B cell (primary cell): ENCODE data around the gene FAM3B. TPM values are rescaled to one million over a fixed set of nuclear protein-coding genes. Genes with fewer than 3 reads are reported as not detected.

Experiments
- ATAC-seq: fragments of 200-7000 bp; cut with Tn5 transposase; one replicate; pipeline ENCODE4 v1.10.0; 2021; ENCODE audit warnings: low read depth, mild to moderate bottlenecking, moderate number of reproducible peaks, moderate library complexity
- CTCF ChIA-PET: fragments of 350-600 bp; sonication (Branson Sonifier 250); formaldehyde crosslinking; loops from one replicate; lab custom pipeline; 2021; ENCODE audit warnings: antibody characterized with exemption, inconsistent platforms; lab: Charles Lee
- POLR2A ChIA-PET: fragments of 350-600 bp; sonication (Branson Sonifier 250); formaldehyde crosslinking; loops from one replicate; lab custom pipeline; 2021; ENCODE audit warnings: antibody characterized with exemption; lab: Charles Lee
- DNase-seq: peaks from one replicate; pipeline ENCODE4 v3.0.0; 2013
- H2AFZ ChIP-seq: 2 replicates; pipeline ENCODE4 v1.6.1; 2012; ENCODE audit warnings: mild to moderate bottlenecking, low read depth, low read length; ENCODE audit not compliant: insufficient read depth, poor library complexity, severe bottlenecking
- H3K27ac ChIP-seq, 2 donors: 1 replicate in 1 of 2; 2 replicates in 1 of 2; pipeline ENCODE4 v1.5.1; 2012 to 2013; ENCODE audit warnings: low read length in 2 of 2, mild to moderate bottlenecking in 2 of 2, moderate library complexity in 1 of 2
- H3K27me3 ChIP-seq, 4 experiments: fragments of 200-600 bp in 1 of 4; sonication (generic) in 1 of 4; replicated peaks in 1 of 4; 1 replicate in 2 of 4; 2 replicates in 2 of 4; pipeline versions ENCODE4 v1.6.1 to v1.7.0; 2013 to 2016; ENCODE audit warnings: low read length in 3 of 4, mild to moderate bottlenecking in 2 of 4, mixed read lengths in 1 of 4, moderate library complexity in 1 of 4; ENCODE audit not compliant: insufficient read depth in 4 of 4, control insufficient read depth in 3 of 4; ENCODE audit errors: control extremely low read depth in 1 of 4
- H3K36me3 ChIP-seq, 2 experiments: replicated peaks in 1 of 2; 1 replicate in 1 of 2; 2 replicates in 1 of 2; pipeline versions ENCODE4 v1.6.1 to v1.7.1; 2013; ENCODE audit warnings: low read length in 1 of 2; ENCODE audit not compliant: insufficient read depth in 2 of 2, control insufficient read depth in 1 of 2; ENCODE audit errors: control extremely low read depth in 1 of 2, extremely low read depth in 1 of 2
- H3K4me1 ChIP-seq, 2 donors: fragments of 200-600 bp in 1 of 2; sonication (generic) in 1 of 2; 1 replicate in 1 of 2; 2 replicates in 1 of 2; pipeline versions ENCODE4 v1.5.1 to v1.6.1; 2013 to 2017; ENCODE audit warnings: low read length in 2 of 2; ENCODE audit not compliant: control insufficient read depth in 2 of 2, insufficient read depth in 2 of 2
- H3K4me2 ChIP-seq: replicated peaks from 2 replicates; pipeline ENCODE3; 2012; ENCODE audit warnings: mild to moderate bottlenecking, low read depth, low read length; ENCODE audit not compliant: poor library complexity, severe bottlenecking
- H3K4me3 ChIP-seq, 5 experiments: fragments of 200-600 bp in 1 of 5; sonication (generic) in 1 of 5; 1 replicate in 3 of 5; 2 replicates in 2 of 5; pipeline versions ENCODE4 v1.5.1 to v1.7.0; 2011 to 2016; ENCODE audit warnings: low read length in 4 of 5, mild to moderate bottlenecking in 4 of 5, low read depth in 2 of 5, control low read depth in 1 of 5, moderate library complexity in 1 of 5; ENCODE audit not compliant: insufficient read depth in 1 of 5; ENCODE audit errors: control extremely low read depth in 1 of 5, extremely low read depth in 1 of 5
- H3K79me2 ChIP-seq: fragments of 200-600 bp; sonication (generic); one replicate; pipeline ENCODE4 v1.6.0; 2016; ENCODE audit warnings: low read length; ENCODE audit not compliant: control insufficient read depth, insufficient read depth
- H3K9ac ChIP-seq: fragments of 200-600 bp; sonication (generic); 2 replicates; pipeline ENCODE4 v1.6.1; 2017; ENCODE audit warnings: mild to moderate bottlenecking, low read length, moderate library complexity
- H3K9me3 ChIP-seq, 3 donors: one replicate each; pipeline versions ENCODE4 v1.6.1 to v1.7.1; 2013; ENCODE audit warnings: low read length in 2 of 3; ENCODE audit not compliant: control insufficient read depth in 2 of 3, insufficient read depth in 1 of 3; ENCODE audit errors: control extremely low read depth in 1 of 3
- H4K20me1 ChIP-seq: 2 replicates; pipeline ENCODE4 v1.6.0; 2012; ENCODE audit warnings: mild to moderate bottlenecking, low read length; ENCODE audit not compliant: insufficient read depth, control insufficient read depth, poor library complexity, severe bottlenecking
- H3K27ac Mint-ChIP-seq: one replicate; pipeline ENCODE4 v1.8.0; 2021; ENCODE audit warnings: mixed read lengths
- H3K27me3 Mint-ChIP-seq: one replicate; pipeline ENCODE4 v1.8.0; 2021; ENCODE audit warnings: mixed read lengths
- H3K4me1 Mint-ChIP-seq: one replicate; pipeline ENCODE4 v1.8.0; 2021; ENCODE audit warnings: mixed read lengths
- H3K4me3 Mint-ChIP-seq: one replicate; pipeline ENCODE4 v1.8.0; 2021; ENCODE audit warnings: mixed read lengths
- H3K9me3 Mint-ChIP-seq: one replicate; pipeline ENCODE4 v1.8.0; 2022; ENCODE audit warnings: mixed read lengths; ENCODE audit not compliant: insufficient read depth
- CTCF ChIP-seq: fragments of 200-600 bp; IDR thresholded peaks from one replicate; pipeline ENCODE4 v1.8.0; 2022; ENCODE audit warnings: antibody characterized with exemption, mild to moderate bottlenecking
- EZH2 ChIP-seq: IDR thresholded peaks from 2 replicates; pipeline ENCODE4 v1.6.1; 2012; ENCODE audit warnings: borderline replicate concordance, low read depth, mild to moderate bottlenecking, moderate library complexity, low read length; ENCODE audit not compliant: insufficient read depth, poor library complexity, severe bottlenecking
- WGBS: methylation state at CpG from one replicate; pipeline ENCODE4 v1.1.5; 2013; ENCODE audit warnings: missing lambda C conversion rate; ENCODE audit not compliant: insufficient coverage; 5-methylcytosine and 5-hydroxymethylcytosine counted together
- intact Hi-C: fragments of 100-400 bp; cut with micrococcal nuclease; formaldehyde crosslinking; loops from one replicate; pipeline ENCODE4 v1.10.0; 2022
- polyA plus RNA-seq: library from polyadenylated mRNA; depleted of rRNA; stranded (reverse); fragments of >200 nt; gene quantifications from 2 replicates; pipeline ENCODE4 v1.2.3, GENCODE V29; 2012
- total RNA-seq, 2 donors: library from RNA; stranded (reverse); fragments of 120-200 nt in 1 of 2; gene quantifications; 1 replicate in 1 of 2; 2 replicates in 1 of 2; pipeline versions ENCODE4 v1.2.3 to v1.2.4, GENCODE V29; 2013 to 2022

The FAM3B gene
- total and polyA plus RNA-seq, 2 donors (not counting 1 experiment from before 2014, with no cell fraction given): 0.09 TPM; not detected in 1

GRCh38 chr21:41387042-41387819 lies 70.6 kb downstream of the FAM3B start:
- Histone ChIP-seq H3K4me1 (no peaks in the 10 kb centered on the region), H3K4me3 (no peak overlapping the region), H3K9ac (no peak overlapping the region), H3K27ac (no peak overlapping the region), H3K36me3 (peaks cover 0 to 46% of the 10 kb centered on the region in 2 experiments), H2AFZ (no peak overlapping the region), H3K27me3 (no peaks in the 10 kb centered on the region), H4K20me1 (no peaks in the 10 kb centered on the region), H3K79me2 (no peaks in the 10 kb centered on the region), H3K9me3 (no peaks in the 10 kb centered on the region), H3K4me2 (no peak overlapping the region)
- Mint-ChIP-seq H3K27ac (no peak overlapping the region), H3K4me3 (no peak overlapping the region), H3K27me3 (no peaks in the 10 kb centered on the region), H3K9me3 (no peaks in the 10 kb centered on the region), H3K4me1 (no peaks in the 10 kb centered on the region)
- DNase-seq: no peak
- no peak for ATAC-seq
- 95% methylated on average over 13 of the region's 14 CpGs for WGBS
- ChIA-PET CTCF (no interaction called here), POLR2A (no interaction called here)
- TF ChIP-seq CTCF (no peak), EZH2 (no peak)
- intact Hi-C loops: no loop called here

- Histone ChIP-seq H3K79me2 (no peaks in the 10 kb centered on the region), H3K9ac (no peak overlapping the region), H3K4me3 (no peak overlapping the region), H2AFZ (no peak overlapping the region), H3K27me3 (no peaks in the 10 kb centered on the region), H3K27ac (no peak overlapping the region), H3K4me2 (no peak overlapping the region), H3K9me3 (no peaks in the 10 kb centered on the region), H3K4me1 (no peaks in the 10 kb centered on the region), H3K36me3 (peaks cover 0 to 42% of the 10 kb centered on the region in 2 experiments), H4K20me1 (no peaks in the 10 kb centered on the region)
- no peak overlapping the region for H3K4me3 Mint-ChIP-seq
- no peak for ATAC-seq
- DNase-seq: no peak
- ChIA-PET CTCF (no interaction called here), POLR2A (no interaction called here)
- intact Hi-C loops: no loop called here
- no peaks in the 10 kb centered on the region for H3K4me1 Mint-ChIP-seq
- H3K9me3 Mint-ChIP-seq: no peaks in the 10 kb centered on the region
- 96% methylated on average over 8 of the region's 8 CpGs for WGBS
- no peak overlapping the region for H3K27ac Mint-ChIP-seq
- H3K27me3 Mint-ChIP-seq: no peaks in the 10 kb centered on the region
- TF ChIP-seq EZH2 (no peak), CTCF (no peak)
Measured at GRCh38 chr21:41387824-41388223, 71.2 kb downstream of the FAM3B start.
